Uterus (tissue), 4 donors: ENCODE data around the gene KCNQ1. TPM values are rescaled to one million over a fixed set of nuclear protein-coding genes. Genes with fewer than 3 reads are reported as not detected.

Source experiments
- DNase-seq, 2 donors: peaks; one replicate each; pipeline ENCODE4 v3.0.0-alpha.2; 2019 to 2020
- H3K27ac ChIP-seq, 2 donors: fragments of 200-600 bp; sonication (generic); 1 replicate in 1 of 2; 2 replicates in 1 of 2; pipeline ENCODE4 v1.5.1; 2016 to 2018
- H3K27me3 ChIP-seq, 2 donors: fragments of 200-600 bp; sonication (generic); one replicate each; pipeline ENCODE4 v1.5.1; 2018 to 2019; ENCODE audit warnings: control low read depth in 1 of 2
- H3K36me3 ChIP-seq, 2 donors: fragments of 200-600 bp; sonication (generic); one replicate each; pipeline ENCODE4 v1.5.1; 2019; ENCODE audit warnings: control low read depth in 1 of 2
- H3K4me1 ChIP-seq, 2 donors: fragments of 200-600 bp; sonication (generic); one replicate each; pipeline ENCODE4 v1.5.1; 2018 to 2019; ENCODE audit warnings: control low read depth in 1 of 2
- H3K4me3 ChIP-seq, 2 donors: fragments of 200-600 bp; sonication (generic); 1 replicate in 1 of 2; 2 replicates in 1 of 2; pipeline ENCODE4 v1.5.1; 2018 to 2019; ENCODE audit warnings: mild to moderate bottlenecking in 1 of 2
- H3K9me3 ChIP-seq, 2 donors: fragments of 200-600 bp; sonication (generic); one replicate each; pipeline ENCODE4 v1.5.1; 2019; ENCODE audit warnings: control low read depth in 1 of 2
- CTCF ChIP-seq, 4 experiments: fragments of 200-600 bp in 2 of 4; fragments of 450-650 bp in 2 of 4; sonication (generic) in 2 of 4; IDR thresholded peaks; one replicate each; pipeline ENCODE4 v1.5.1; 2016 to 2019; ENCODE audit warnings: antibody characterized with exemption in 4 of 4, mild to moderate bottlenecking in 2 of 4, moderate library complexity in 1 of 4
- POLR2A ChIP-seq, 2 donors: fragments of 450-650 bp; IDR thresholded peaks; one replicate each; pipeline ENCODE4 v1.6.1; 2016; ENCODE audit warnings: antibody characterized with exemption in 2 of 2, mild to moderate bottlenecking in 1 of 2, moderate library complexity in 1 of 2
- intact Hi-C: fragments of 100-400 bp; cut with DNase I; formaldehyde crosslinking; loops from one replicate; pipeline ENCODE4 v1.15.1; 2023; ENCODE audit warnings: low total_unique reads
- total RNA-seq, 4 donors: library from RNA; depleted of rRNA in 3 of 4; stranded (reverse); fragments of >200 nt in 3 of 4; gene quantifications; one replicate each; pipeline versions ENCODE4 v1.1.0 to v1.2.4, GENCODE V29; 2014 to 2023
- donor health status: DM: yes; HTN: yes; CAD: no.

Gene KCNQ1
- total RNA-seq, 4 donors from 2014 or later = 2.6 to 10.4 (median 5.4) TPM

- H3K27me3 ChIP-seq = no peaks in the 10 kb centered on the region
- no peak overlapping the region for H3K4me3 ChIP-seq
- H3K27ac ChIP-seq = peak overlapping the region; percentile 60 to 67
- peak; percentile 81 to 92 for DNase-seq
- no peaks in the 10 kb centered on the region for H3K36me3 ChIP-seq
- no peaks in the 10 kb centered on the region for H3K9me3 ChIP-seq
- no peaks in the 10 kb centered on the region for H3K4me1 ChIP-seq
- intact Hi-C loops = no loop called here
- TF ChIP-seq POLR2A (IDR thresholded peaks at IDR 0.05) = no peak
- no peak for TF ChIP-seq CTCF (IDR thresholded peaks at IDR 0.05)
These were observed 280.8 kb downstream of the KCNQ1 start for GRCh38 chr11:2725368-2726300.

GRCh38 chr11:2726964-2727363 is 282.2 kb downstream of the KCNQ1 start:
- H3K9me3 ChIP-seq = no peaks in the 10 kb centered on the region
- TF ChIP-seq CTCF (IDR thresholded peaks at IDR 0.05) = no peak
- no peak for TF ChIP-seq POLR2A (IDR thresholded peaks at IDR 0.05)
- no peaks in the 10 kb centered on the region for H3K27me3 ChIP-seq
- H3K4me3 ChIP-seq = no peak overlapping the region
- H3K4me1 ChIP-seq = no peaks in the 10 kb centered on the region
- DNase-seq = no peak
- H3K27ac ChIP-seq = peak overlapping the region in 1 of 2 donors; percentile 67
- no peaks in the 10 kb centered on the region for H3K36me3 ChIP-seq
- intact Hi-C loops = no loop called here

GRCh38 chr11:2728128-2728662 is 283.4 kb downstream of the KCNQ1 start:
- Histone ChIP-seq H3K4me3 (no peak overlapping the region), H3K4me1 (no peaks in the 10 kb centered on the region), H3K36me3 (no peaks in the 10 kb centered on the region), H3K27ac (no peak overlapping the region), H3K9me3 (no peaks in the 10 kb centered on the region), H3K27me3 (no peaks in the 10 kb centered on the region)
- intact Hi-C loops = no loop called here
- TF ChIP-seq CTCF (IDR thresholded peaks at IDR 0.05) = no peak
- TF ChIP-seq POLR2A (IDR thresholded peaks at IDR 0.05) = no peak
- DNase-seq = no peak

- TF ChIP-seq CTCF (IDR thresholded peaks at IDR 0.05) (no peak), POLR2A (IDR thresholded peaks at IDR 0.05) (no peak)
- no peaks in the 10 kb centered on the region for H3K4me1 ChIP-seq
- H3K27me3 ChIP-seq = no peaks in the 10 kb centered on the region
- intact Hi-C loops = no loop called here
- no peaks in the 10 kb centered on the region for H3K9me3 ChIP-seq
- H3K27ac ChIP-seq = no peak overlapping the region
- H3K36me3 ChIP-seq = no peaks in the 10 kb centered on the region
- DNase-seq = no peak
- H3K4me3 ChIP-seq = no peak overlapping the region
These were observed 284.0 kb downstream of the KCNQ1 start for GRCh38 chr11:2728663-2729332.

GRCh38 chr11:2729841-2730240 is 285.0 kb downstream of the KCNQ1 start:
- no peak overlapping the region for H3K27ac ChIP-seq
- intact Hi-C loops = no loop called here
- H3K9me3 ChIP-seq = no peaks in the 10 kb centered on the region
- TF ChIP-seq POLR2A (IDR thresholded peaks at IDR 0.05) (no peak), CTCF (IDR thresholded peaks at IDR 0.05) (no peak)
- no peak overlapping the region for H3K4me3 ChIP-seq
- H3K4me1 ChIP-seq = no peaks in the 10 kb centered on the region
- H3K36me3 ChIP-seq = no peaks in the 10 kb centered on the region
- no peaks in the 10 kb centered on the region for H3K27me3 ChIP-seq
- DNase-seq = no peak
